Mesothelial cell of epicardium (in vitro differentiated cells): Measurements from ENCODE around the gene ZIC3. TPM values are rescaled to one million over a fixed set of nuclear protein-coding genes. Genes with fewer than 3 reads are reported as not detected.
A peak's percentile ranks its signal among the peaks of the same experiment; 100 is the strongest.

ENCODE experiments used
- DNase-seq, 2 experiments: peaks; one replicate each; pipeline ENCODE4 v3.0.0; 2021; ENCODE audit warnings: low spot score in 2 of 2; ENCODE audit not compliant: unreplicated experiment in 2 of 2
- H3K27ac Mint-ChIP-seq: 2 replicates; pipeline ENCODE4 v1.8.0; 2021; ENCODE audit warnings: mixed read lengths
- H3K27me3 Mint-ChIP-seq: 2 replicates; pipeline ENCODE4 v1.8.0; 2021; ENCODE audit warnings: low read depth, mixed read lengths
- H3K36me3 Mint-ChIP-seq: 2 replicates; pipeline ENCODE4 v1.8.0; 2021; ENCODE audit warnings: mixed read lengths
- H3K4me1 Mint-ChIP-seq: 2 replicates; pipeline ENCODE4 v1.8.0; 2021; ENCODE audit warnings: mixed read lengths
- H3K4me3 Mint-ChIP-seq: 2 replicates; pipeline ENCODE4 v1.8.0; 2021; ENCODE audit warnings: mild to moderate bottlenecking, moderate library complexity, mixed read lengths
- H3K9me3 Mint-ChIP-seq: 2 replicates; pipeline ENCODE4 v1.8.0; 2021; ENCODE audit warnings: mixed read lengths
- CTCF ChIP-seq: fragments of 200-600 bp; sonication (generic); IDR thresholded peaks from one replicate; pipeline ENCODE4 v1.5.0; 2021; ENCODE audit warnings: antibody characterized with exemption; ENCODE audit not compliant: unreplicated experiment
- total RNA-seq: library from RNA; stranded (reverse); gene quantifications from 3 replicates; pipeline ENCODE4 v1.2.1, GENCODE V29; 2021

Gene ZIC3
- total RNA-seq, 1 donor from 2014 or later, result not detected

DNA sequence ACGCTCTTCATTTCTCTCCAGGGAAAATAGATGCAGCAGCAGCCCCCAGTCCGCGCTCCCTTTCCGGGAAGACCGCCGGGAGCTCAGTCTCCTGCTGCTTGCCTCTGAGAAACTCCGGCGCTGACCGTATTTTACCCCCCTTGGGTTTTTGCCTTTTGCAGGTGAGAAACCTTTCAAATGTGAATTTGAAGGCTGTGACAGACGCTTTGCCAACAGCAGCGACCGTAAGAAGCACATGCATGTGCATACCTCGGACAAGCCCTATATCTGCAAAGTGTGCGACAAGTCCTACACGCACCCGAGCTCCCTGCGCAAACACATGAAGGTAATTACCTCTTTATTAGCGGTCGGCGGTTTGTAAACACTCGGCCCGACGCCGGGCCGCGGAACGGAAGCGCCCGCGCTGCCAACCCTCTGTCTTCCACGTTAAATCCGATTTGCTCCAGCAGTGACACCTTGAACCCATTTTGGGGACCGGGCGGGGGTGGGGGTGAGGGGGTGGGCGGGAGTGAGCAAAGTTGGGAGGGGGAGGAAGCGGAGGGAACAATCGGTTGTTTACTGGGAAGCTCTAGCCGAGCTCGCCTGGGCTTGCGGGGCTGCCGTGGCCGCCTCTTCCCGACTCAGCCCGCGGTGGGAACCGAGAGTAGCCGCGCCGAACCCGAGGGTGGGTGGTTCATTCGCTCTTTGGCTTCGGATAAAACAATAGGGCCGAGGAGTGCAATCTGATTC, 3.0 kb downstream of the ZIC3 start:
- peaks cover 94% of the 10 kb centered on the region for H3K27me3 Mint-ChIP-seq
- TF ChIP-seq CTCF, result no peak
- no peak overlapping the region for H3K27ac Mint-ChIP-seq
- H3K36me3 Mint-ChIP-seq, result peaks cover 3% of the 10 kb centered on the region
- peaks cover 13% of the 10 kb centered on the region for H3K9me3 Mint-ChIP-seq
- no peak overlapping the region for H3K4me3 Mint-ChIP-seq
- H3K4me1 Mint-ChIP-seq, result peaks cover 9% of the 10 kb centered on the region
- DNase-seq, result no peak

DNA sequence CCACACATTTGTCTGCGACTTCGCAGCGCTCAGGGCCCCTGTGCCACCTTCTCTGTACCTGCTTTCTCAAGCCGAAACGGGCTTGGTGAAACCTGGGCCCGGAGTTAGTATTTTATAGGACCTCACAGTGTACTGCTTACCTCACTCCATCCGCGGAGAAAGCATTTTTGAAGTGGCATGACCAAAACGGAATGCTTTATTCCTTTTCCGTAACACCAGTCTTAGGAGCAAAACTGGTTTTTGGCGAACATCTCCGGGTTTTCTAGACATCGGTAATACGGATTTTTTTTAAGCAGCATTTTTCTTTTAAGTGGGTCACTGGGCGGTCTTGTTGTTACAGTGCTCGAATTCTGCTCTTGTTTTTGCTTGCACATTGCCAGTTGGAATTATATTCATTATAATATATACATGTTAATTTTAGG, 3.6 kb downstream of the ZIC3 start:
- Mint-ChIP-seq H3K4me3 (no peak overlapping the region), H3K27me3 (peaks cover 91% of the 10 kb centered on the region), H3K27ac (no peak overlapping the region)

DNA sequence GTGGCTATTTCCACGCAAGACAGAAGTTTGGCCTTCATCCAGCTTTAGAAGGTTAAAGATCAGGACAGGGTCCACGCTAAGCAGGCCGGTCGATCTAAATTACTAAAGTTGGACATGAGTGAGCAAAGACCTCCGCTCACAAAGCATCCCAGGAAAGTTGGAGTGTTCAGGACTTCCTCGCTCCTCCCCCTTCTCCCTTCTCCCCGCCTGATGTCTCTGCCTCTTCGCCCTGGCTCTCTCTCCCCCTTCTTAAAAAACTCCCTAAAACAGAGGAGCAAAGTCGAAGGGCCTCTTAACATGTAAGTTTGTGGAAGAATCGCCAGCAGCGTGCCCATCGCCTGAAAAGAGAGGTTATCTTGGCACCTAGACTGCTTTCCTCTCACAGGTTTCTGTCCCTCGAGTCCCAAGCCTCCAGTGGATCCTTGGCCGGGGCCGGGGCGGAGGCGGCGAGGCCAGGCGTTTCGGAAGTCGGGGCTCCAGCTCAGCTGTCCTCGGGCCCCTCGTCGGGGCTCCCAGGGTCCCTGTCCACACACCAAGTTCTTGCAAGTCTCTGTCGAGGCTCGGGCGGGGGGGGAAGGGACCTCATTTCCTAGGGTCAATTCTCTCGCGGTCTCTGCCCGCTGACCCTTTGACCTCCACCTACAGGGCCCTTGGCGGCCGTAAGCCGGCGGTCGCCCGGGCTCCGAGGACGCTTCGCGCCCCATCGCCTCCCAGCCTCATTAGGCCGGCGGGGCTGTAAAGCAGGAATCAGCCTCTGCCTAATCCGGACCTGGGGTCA, 7.6 kb downstream of the ZIC3 start:
- H3K4me1 Mint-ChIP-seq, result no peaks in the 10 kb centered on the region
- no peaks in the 10 kb centered on the region for H3K36me3 Mint-ChIP-seq
- no peak for DNase-seq
- peaks cover 95% of the 10 kb centered on the region for H3K27me3 Mint-ChIP-seq
- peaks cover 16% of the 10 kb centered on the region for H3K9me3 Mint-ChIP-seq
- TF ChIP-seq CTCF, result no peak
- no peak overlapping the region for H3K27ac Mint-ChIP-seq
- no peak overlapping the region for H3K4me3 Mint-ChIP-seq

More for the DNA sequence above, 3.6 kb downstream of the ZIC3 start:
- H3K9me3 Mint-ChIP-seq, result peaks cover 13% of the 10 kb centered on the region
- H3K36me3 Mint-ChIP-seq, result peaks cover 3% of the 10 kb centered on the region
- DNase-seq, result no peak
- no peak for TF ChIP-seq CTCF
- peaks cover 9% of the 10 kb centered on the region for H3K4me1 Mint-ChIP-seq

GRCh38 chrX:137574102-137574783, 8.3 kb downstream of the ZIC3 start:
- H3K36me3 Mint-ChIP-seq, result no peaks in the 10 kb centered on the region
- H3K27me3 Mint-ChIP-seq, result peaks cover 93% of the 10 kb centered on the region
- no peak for DNase-seq
- H3K4me1 Mint-ChIP-seq, result no peaks in the 10 kb centered on the region
- H3K27ac Mint-ChIP-seq, result no peak overlapping the region
- H3K4me3 Mint-ChIP-seq, result peak overlapping the region; percentile 43
- H3K9me3 Mint-ChIP-seq, result peaks cover 16% of the 10 kb centered on the region
- TF ChIP-seq CTCF, result no peak

DNA sequence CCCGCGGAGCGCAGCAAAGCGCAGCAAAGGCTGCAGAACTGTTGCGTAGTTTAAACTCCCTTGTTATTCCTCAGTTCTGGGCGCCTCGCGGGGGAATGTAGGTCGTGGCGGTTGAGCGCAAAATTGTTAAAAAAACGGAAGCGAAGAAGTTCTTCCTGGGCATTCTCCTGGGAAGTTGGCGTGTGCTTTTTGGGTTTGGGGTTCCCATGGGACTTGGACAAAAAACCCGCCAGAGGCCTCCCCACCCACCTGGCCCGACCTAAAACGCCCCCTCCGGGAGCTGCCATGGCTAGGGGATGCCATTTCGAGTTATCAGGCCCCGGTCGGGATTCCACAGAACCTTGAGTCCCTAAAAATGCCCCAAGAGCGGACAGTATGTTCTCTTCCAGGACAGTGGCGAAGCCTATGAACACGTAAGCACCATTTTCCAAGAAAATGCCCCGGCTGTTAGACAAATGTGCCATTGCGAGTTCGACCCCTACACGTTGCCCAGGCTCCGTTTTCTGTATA, 8.9 kb downstream of the ZIC3 start:
- Mint-ChIP-seq H3K36me3 (no peaks in the 10 kb centered on the region), H3K4me1 (no peaks in the 10 kb centered on the region), H3K27ac (no peak overlapping the region), H3K27me3 (peaks cover 91% of the 10 kb centered on the region), H3K9me3 (peaks cover 14% of the 10 kb centered on the region), H3K4me3 (peak overlapping the region; percentile 43)
- no peak for TF ChIP-seq CTCF
- no peak for DNase-seq
